Kasumi-1 (cell line): Measurements from ENCODE around the gene TOP3A.

Experiments
- DNase-seq, 2 experiments: peaks; one replicate each; lab custom pipeline; 2025; lab: John Stamatoyannopoulos, UW

TOP3A gene

GRCh38 chr17:18230288-18231141 lies 84.3 kb downstream of the TOP3A start:
- no peak for DNase-seq

GRCh38 chr17:18229771-18230170 lies 85.0 kb downstream of the TOP3A start:
- DNase-seq = no peak

- no peak for DNase-seq
Observed at GRCh38 chr17:18229254-18229653, 85.5 kb downstream of the TOP3A start.

GRCh38 chr17:18228176-18228682 lies 86.6 kb downstream of the TOP3A start:
- DNase-seq = no peak

GRCh38 chr17:18227635-18228034 lies 87.2 kb downstream of the TOP3A start:
- no peak for DNase-seq

- no peak for DNase-seq
Observed at GRCh38 chr17:18226284-18226945, 88.4 kb downstream of the TOP3A start.

- DNase-seq = peak; percentile 1 to 2
Observed at GRCh38 chr17:18225642-18226283, 89.0 kb downstream of the TOP3A start.

GRCh38 chr17:18225121-18225641 lies 89.6 kb downstream of the TOP3A start, which contains the start of gene LLGL1:
Gene LLGL1, plus strand, starts transcription at chr17:18225635. Its CDS starts 48 bp downstream, at chr17:18225683.
- peak; percentile 47 to 60 for DNase-seq

GRCh38 chr17:18224387-18225120 lies 90.2 kb downstream of the TOP3A start:
- no peak for DNase-seq

- DNase-seq = no peak
Observed at GRCh38 chr17:18224053-18224386, 90.8 kb downstream of the TOP3A start.
